Measurements from ENCODE around the gene ANKK1.

The ANKK1 gene

DNA sequence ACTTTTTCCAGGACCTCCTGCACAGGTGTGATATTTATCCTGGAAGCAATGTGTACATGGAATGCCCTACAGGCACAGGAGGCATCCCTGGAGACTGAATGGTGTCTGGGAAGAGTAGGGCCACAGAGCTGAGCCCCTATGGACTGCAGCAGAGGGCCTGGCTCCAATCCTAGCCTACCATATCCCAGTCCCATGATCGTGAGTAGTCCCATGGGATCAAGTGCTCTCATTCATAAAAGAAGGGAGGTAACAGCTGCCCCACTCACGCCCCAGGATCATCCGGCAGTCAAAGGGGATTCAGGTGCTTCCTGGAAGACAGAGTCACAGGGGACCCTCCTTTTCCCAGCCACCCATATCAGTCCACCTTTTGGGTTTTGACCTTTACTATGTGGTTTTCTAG is 24.0 kb downstream of the ANKK1 start:
- no peak for DNase-seq

DNA sequence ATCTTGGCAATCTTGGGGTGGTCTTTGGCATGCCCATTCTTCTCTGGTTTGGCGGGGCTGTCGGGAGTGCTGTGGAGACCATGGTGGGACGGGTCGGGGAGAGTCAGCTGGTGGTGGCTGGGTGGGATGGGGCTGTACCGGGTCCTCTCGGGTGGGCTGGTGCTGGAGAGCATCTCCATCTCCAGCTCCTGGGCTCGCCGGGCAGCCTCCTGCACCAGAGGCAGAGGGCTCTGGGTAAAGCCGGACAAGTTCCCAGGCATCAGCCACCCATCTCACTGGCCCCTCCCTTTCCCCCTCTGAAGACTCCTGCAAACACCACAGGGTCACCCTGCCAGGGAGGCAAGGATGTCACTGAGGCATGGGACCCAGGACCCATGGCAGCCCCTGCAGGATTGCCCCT is 25.1 kb downstream of the ANKK1 start:
- no peak for DNase-seq

DNA sequence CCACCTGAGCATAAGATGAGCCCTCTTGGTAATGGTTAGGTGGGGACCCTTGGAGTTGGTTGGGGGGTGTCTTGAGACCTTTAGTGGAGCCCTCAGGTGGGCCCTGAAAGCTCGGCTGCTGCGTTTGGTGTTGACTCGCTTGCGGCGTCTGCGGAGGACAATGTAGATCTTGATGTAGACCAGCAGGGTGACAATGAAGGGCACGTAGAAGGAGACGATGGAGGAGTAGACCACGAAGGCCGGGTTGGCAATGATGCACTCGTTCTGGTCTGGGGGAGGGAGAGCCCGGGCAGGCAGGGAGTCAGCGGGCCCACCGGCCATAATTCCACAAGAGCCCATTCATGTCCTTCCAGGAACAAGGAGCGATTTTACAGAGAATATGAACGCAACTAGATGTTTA is 27.8 kb downstream of the ANKK1 start:
- DNase-seq: no peak

DNA sequence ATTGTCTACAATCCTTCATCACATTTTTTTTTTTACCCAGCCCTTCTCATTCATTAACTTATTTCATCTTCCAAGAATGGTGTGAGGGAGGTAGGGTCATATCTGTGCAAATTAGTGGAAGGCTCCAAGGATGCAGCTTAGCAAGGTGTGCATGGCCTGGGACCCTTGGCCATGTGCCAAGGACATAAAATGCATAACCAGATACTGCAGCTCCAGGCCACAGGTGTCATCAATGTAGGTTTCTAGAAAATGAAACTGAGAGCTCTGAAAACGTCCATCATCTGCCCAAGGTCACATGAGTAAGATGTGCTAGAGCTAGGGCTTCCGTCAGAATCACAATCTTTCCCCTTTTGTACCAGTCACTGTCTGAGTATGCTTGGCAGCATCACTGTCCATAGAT is 29.8 kb downstream of the ANKK1 start:
- DNase-seq: no peak

DNA sequence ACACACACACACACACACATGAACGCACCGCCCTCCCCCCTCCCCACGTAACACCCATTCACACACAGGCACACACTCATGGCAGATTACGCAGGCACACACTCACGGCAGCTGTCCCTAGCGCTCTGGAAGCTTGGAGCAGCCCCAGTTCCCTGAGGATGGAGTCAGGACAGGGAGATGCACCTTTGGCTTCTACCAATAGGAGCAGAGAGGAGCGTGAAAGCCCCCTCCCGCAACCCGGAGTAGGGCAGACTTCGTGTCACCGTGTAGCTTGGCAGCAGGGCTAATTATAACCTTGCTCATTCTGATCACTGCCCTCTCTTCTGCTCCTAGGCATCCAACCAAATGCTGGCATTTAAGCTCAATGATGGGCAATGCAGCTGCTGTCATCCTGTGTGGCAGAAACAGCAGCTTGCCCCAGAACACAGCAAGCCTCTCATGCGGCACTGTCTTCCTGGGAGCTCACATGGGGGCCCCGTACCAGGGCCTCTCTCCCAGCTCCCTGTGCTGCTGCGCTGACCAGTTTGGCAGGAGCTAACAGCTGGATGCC is 31.9 kb downstream of the ANKK1 start:
- peak; percentile 69 for DNase-seq

DNA sequence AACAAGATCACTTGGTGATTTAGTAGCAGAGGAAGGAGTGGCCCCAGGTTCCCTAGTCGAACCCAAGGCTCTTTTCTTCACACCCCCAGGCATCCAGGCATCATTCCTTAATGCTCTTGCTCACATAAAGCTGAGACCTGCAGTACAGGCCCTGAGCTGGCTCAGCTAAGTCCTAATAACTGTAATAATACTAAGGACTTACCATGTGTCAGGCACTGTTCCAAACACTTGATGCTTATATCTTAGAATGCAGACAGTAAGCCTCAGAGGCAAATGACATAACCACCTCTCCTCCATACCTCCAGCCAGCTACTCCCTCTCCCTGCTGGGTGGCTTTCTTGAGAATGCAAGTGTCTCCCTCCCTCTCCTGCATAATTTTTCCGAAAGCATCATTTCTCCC is 33.2 kb downstream of the ANKK1 start:
- no peak for DNase-seq

DNA sequence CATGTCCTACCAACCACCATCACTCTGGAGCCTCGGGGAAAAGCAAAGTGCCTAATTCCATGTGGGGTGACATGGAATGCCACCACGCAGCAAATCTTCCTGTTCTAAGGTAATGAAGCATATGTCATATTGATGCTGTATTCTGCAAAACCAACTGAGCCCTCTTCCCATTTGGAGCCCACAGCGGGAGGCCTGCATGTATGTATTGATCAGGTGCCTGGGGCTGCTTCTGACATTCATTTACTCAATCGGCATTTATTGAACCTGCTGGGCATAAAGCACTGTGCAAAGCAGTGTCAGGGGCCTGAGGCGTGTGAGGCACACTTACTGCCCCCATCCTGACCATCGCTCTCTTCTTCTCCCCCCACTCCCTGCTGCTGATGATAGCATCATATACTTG is 39.1 kb downstream of the ANKK1 start:
- no peak for DNase-seq

DNA sequence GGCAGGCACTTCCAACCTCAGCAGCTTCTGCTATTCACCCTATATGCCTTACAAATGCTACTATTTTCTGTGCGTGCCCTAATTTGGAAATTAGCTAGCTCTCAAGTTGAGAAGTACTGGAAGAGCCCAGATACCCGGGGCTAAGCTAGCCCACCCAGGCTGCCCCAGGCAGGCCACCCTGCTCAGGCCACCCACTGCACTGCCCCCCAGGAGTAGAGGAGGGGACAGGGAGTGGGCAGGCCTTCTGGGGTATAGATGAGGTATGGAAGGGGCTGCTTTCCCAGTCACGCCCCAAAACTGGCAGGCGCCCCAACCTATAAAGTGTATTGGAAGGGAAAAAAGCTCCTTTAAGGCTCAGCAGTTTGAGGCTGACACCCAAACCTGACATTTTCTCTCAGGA is 44.2 kb downstream of the ANKK1 start:
- no peak for DNase-seq

DNA sequence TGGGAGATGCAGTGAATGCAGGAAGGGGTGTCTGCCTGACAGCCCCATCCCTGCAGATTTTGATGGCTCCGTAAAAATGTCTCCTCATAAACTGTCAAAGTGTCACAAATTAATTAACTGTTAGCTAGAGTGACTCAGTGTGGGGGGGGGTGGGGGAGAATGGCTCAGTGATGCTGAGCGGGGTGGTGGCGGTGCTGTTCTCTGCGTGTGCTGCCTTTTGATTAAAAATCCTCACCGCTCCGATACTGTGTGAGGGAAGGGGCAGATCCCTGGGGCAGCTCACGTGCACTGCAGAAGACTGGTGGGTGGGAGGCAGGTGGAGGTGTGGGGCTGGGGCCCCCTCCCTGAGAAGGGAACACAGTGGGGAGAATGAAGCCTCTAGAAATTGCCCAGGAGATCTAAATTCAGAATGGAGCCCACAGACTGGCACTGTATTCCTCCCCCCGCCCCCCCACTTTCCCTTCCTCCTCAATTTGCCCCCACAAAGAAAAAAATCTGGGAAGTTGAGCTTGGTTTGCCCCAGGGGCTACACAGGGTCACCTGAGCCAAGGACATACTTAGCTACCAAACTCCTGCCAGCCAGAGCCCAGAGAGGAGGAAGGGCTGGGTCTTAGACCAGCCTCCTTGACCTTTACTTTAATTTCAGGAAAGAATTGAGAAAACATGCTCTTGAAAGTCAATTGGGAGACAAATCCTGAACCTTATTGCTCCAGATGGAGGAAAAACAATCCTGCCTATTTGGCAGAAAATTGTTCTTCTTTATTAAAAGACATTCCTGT is 47.8 kb downstream of the ANKK1 start:
- DNase-seq: no peak

DNA sequence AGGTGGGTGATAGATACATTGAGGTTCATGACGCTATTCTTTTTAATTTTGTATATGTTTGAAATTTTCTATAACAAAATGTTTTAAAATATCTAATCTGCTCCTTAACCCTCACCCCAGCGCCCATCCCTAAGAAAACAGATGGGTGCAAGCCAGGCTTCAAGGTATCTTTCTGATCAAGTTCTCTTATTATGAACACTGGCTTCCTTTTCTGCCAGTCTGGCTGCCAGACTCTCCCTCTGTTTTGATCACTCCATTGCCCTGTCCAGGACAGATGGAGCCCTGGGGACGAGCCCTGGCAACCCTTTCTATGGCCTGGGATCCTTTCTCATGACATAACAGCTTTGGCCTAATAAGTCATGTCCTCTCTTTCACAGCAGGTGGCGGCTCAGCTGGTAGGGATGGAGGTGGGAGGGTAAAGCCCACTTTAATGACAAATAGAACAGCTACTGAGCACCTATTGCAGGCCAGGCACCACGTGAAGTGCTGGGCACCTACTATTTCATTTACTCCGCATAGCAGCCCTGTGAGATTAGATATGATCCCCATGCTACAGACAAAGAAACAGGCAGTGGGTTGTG is 49.2 kb downstream of the ANKK1 start:
- no peak for DNase-seq

DNA sequence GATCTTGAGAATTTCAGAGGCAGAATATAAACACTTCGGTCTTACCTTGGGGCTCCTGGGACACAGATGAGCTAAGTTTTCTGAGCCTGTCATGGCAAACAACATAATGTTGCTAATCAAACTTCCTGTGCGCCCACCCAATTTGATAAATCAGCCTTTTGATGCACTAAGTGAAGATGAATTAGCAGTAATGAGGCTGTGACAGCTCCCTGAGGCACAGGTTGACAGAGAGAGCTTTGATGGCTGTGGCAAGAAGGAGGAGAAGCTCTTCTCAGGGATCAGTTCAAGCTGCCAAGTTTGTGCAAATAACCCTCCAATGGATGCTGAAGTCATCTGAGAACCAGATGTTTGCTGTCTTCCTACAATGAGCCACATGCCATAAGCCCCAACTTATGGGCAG is 53.2 kb downstream of the ANKK1 start:
- DNase-seq: no peak

DNA sequence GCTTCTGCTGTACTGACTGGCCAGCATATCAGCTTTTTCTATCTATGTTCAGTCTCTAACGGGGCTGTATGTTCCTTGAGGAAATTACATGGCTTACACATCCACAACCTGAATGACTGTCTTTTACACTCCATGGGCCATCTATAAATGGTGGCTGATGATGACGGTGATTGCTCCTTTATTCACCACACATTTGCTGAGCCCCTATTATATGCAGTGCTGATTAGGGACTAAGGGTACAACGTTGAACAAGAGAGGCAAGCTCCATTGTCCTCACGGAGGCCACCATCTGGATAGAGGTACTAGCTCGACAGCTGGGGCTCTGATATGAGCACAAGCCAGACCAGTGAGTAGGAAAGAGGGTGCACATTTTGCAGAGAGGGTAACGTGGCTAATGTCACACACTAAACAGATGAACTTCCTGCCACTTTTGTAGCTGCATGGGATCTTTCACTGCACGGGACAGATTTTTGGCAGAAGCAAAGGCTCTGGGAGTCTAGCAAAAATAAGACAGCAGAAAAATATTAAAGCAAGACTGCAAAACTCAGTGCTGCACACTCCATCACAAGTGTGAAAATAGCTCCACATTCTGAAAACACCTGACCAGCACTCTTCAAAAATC is 57.0 kb downstream of the ANKK1 start:
- DNase-seq: peak; percentile 46

DNA sequence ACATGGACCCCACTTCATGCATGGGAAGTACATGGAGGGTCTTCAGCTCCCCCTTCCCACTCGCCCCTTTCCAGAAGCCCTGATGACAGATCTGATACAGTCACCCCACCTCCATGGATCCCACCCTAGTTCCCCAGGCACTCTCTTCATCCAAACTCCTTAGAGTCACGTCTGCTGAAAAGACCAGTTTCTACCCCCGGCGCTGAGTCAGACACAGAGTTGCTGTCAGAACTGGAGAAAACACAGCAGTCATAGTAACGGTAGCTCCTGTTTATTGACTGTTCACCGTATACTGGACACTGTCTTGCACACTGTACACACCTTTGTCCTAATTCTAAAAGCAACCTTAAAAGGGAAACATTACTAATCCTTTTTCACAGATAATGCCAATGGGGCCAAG is 58.5 kb downstream of the ANKK1 start:
- no peak for DNase-seq

DNA sequence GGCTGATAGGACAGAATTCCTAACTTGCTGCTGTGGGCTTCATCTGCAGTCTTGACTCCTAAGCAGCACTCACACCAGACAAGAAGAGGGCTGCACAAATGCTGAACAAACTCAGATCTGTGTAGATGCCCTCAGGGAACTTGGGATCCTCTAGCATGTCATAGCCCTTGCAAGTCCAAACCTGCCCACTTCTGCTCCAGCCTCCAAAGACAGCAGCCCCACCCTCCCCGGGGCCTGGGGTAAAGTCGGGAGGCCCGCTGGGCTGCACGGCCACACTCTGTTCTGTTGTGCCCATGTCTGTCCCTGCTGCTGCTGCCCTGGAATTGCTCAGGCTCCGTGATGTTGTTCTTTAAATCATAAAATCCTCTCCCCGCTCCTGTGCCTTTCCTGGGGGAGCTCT is 59.4 kb downstream of the ANKK1 start:
- DNase-seq: no peak

DNA sequence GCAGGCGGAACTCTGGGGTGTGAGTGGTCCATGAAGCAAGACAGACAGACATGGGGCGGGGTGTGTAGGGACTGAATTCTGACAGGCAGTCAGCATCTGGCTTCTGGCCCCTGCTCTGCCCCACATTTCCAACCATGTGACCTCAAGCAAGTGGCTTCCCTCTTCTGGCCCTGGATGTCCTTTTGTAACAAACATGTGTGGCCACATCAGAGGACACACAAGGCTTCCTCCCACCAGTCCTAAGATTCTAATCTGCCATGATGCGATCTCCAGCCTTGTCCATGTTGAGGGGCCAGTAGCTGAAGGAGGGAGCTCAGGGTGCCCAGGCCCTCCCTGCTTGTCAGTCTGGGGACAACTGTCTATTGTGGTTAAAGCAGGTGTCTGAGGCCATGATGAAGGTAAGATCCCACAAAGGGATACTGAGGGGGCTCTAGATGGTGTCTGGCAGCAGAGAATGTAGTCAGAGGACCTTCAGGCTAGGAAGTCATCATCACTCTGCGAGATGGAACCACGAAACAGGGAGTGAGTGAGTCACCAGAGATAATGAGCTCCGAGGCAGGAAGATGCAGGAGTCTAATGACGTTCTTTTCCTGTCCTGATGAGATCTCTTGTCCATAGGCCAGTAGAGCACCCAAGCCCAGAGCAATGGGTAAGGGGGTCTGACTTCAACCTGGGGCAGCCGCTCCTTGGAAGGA is 60.2 kb downstream of the ANKK1 start:
- DNase-seq: no peak

DNA sequence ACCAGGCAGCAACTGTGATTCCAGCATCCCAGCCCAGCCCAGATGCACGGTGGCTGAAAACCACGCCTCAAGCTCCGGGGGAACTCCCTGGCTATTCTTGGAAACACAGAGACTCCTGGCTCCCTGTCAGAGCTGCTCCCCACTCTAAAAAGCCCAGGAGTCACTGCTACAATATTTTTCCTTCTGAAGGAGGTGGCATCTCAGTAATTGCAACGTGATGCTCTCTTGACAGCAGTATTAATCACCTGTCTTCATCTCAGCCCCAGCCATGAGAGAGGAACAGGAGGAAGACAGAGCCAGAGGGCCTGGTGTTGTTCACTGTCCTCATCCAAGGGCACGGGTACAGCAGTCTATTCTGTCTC is 60.7 kb downstream of the ANKK1 start:
- DNase-seq: no peak

DNA sequence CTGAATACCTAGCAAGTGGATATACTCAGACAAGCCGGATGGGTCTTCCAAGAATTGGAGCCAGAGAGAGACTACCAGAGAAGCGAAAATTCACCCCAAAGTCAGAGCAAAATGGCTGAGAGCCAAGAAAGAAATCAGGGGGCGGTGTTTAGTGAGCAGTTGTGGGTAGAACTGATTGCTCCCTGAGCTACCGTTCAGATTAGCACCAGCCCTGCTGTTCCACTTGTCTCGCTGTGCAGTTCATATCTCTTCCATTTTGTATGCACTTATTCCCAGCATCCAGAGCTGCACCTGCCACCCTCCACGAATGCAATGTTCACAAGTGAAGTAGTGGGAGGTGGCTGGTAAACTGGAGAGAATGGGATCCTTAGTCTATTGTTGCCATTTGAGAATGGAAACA is 62.2 kb downstream of the ANKK1 start:
- DNase-seq: no peak
